ENCODE measurements around the gene LRRC30. TPM values are rescaled to one million over a fixed set of nuclear protein-coding genes. Genes with fewer than 3 reads are reported as not detected.

Gene LRRC30
- total RNA-seq, 1 experiment from 2014 or later: not detected

- no peak for TF ChIP-seq CTCF (IDR thresholded peaks at IDR 0.05 in 2 of 3, conservative IDR thresholded peaks at IDR 0.05 in 1 of 3; ENCODE audit: borderline replicate concordance in 1 of 3, insufficient read depth in 1 of 3, low read depth in 2 of 3, low read length in 2 of 3)
- no peak for TF ChIP-seq ZFX (IDR thresholded peaks at IDR 0.05)
- TF ChIP-seq SRF (IDR thresholded peaks at IDR 0.05; ENCODE audit: low read depth): no peak
- TF ChIP-seq ZBTB33 (IDR thresholded peaks at IDR 0.05; ENCODE audit: extremely low read depth, insufficient replicate concordance, low read length): no peak
Observed at GRCh38 chr18:7267973-7268372, 37.1 kb downstream of the LRRC30 start (continued).

DNA sequence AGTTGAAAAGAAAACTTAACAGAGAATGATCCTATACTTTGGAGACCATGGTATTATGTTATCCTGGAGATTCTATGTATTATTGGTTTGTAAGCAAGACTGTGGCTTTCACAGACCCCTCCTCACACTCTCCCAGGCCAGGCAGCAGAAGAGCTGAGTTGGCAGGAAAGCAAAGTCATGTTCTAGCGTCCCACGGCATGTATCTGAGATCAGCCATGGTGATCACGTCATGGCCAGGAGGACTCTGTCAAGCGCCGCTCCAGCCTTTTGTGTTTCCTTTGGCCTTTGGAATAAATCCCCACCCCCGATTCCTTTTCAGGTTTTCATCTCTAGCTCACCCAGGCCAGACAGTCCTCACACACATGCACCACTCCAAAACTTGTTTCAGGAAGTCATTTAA is 39.1 kb downstream of the LRRC30 start:
- Histone ChIP-seq H3K9me2 (ENCODE audit: insufficient read depth) (no peaks in the 10 kb centered on the region), H3K27ac (ENCODE audit: low read depth, low read length) (no peak overlapping the region), H3K4me1 (ENCODE audit: control insufficient read depth in 1 of 2, insufficient read depth in 2 of 2, low read length in 2 of 2) (no peaks in the 10 kb centered on the region), H3K9ac (ENCODE audit: low read length) (no peak overlapping the region), H3K4me2 (ENCODE audit: low read length) (no peak overlapping the region), H2AFZ (ENCODE audit: low read depth, low read length, poor library complexity, severe bottlenecking) (no peak overlapping the region), H3K36me3 (ENCODE audit: control insufficient read depth in 1 of 2, insufficient read depth in 2 of 2, low read length in 2 of 2) (no peaks in the 10 kb centered on the region), H3K79me2 (ENCODE audit: insufficient read depth, low read length) (no peaks in the 10 kb centered on the region), H4K20me1 (ENCODE audit: insufficient read depth) (no peaks in the 10 kb centered on the region), H3K9me3 (ENCODE audit: control insufficient read depth in 1 of 2, insufficient read depth in 1 of 2, low read depth in 1 of 2, low read length in 2 of 2) (peaks cover 0 to 8% of the 10 kb centered on the region in 2 experiments; a peak in 1 of 4 replicates), H3K4me3 (replicated peaks in 1 of 2; ENCODE audit: low read depth in 1 of 2, low read length in 2 of 2) (no peak overlapping the region), H3K27me3 (ENCODE audit: insufficient read depth, low read length) (no peaks in the 10 kb centered on the region)
- POLR2A ChIA-PET: no interaction called here
- CTCF ChIA-PET: no interaction called here
- RAD21 ChIA-PET (ENCODE audit: low non-redundant PET in 1 of 2, low total read pairs in 2 of 2, uncharacterized antibody in 2 of 2, unreplicated experiment in 2 of 2): no interaction called here
- DNase-seq (ENCODE audit: low read depth, low spot score) (no peak), ATAC-seq (no peak)
- intact Hi-C loops (cut with micrococcal nuclease): no loop called here
- no TSS peak for BruUV-seq (replicated peaks)
- TF ChIP-seq, protein P1, sequence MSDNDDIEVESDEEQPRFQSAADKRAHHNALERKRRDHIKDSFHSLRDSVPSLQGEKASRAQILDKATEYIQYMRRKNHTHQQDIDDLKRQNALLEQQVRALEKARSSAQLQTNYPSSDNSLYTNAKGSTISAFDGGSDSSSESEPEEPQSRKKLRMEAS (IDR thresholded peaks at IDR 0.05): no peak
- no peak for TF ChIP-seq EGR1 (IDR thresholded peaks at IDR 0.05; ENCODE audit: low read depth)
- no peak for TF ChIP-seq POLR2A (IDR thresholded peaks at IDR 0.05; ENCODE audit: borderline replicate concordance, extremely low read depth, insufficient read depth, insufficient read length)

Measured in HCT116 (cell line).